Naive thymus-derived CD4-positive, alpha-beta T cell (primary cell): ENCODE results near the gene ACTL10. TPM values are rescaled to one million over a fixed set of nuclear protein-coding genes. Genes with fewer than 3 reads are reported as not detected.

Experiments used
- polyA plus RNA-seq, 2 donors: library from polyadenylated mRNA; unstranded; fragments of 300-500 nt; fragmentation: Illumina TruSeq; gene quantifications; one replicate each; pipeline ENCODE4 v1.2.3, GENCODE V29; 2021
- total RNA-seq, 6 experiments: library from RNA in 5 of 6; stranded (reverse) in 5 of 6; gene quantifications; 1 replicate in 5 of 6; 2 replicates in 1 of 6; pipeline ENCODE4 v1.2.3 and lab custom pipeline; 2021 to 2026

The ACTL10 gene
- total and polyA plus RNA-seq, 7 experiments from 2014 or later, result 0.66 to 4.9 (median 3.2) TPM

Other genes with a start within 250 kb of the ACTL10 start
- 1 to 10 TPM; 2.0 to 3.2 (median 2.9) TPM for gene SNTA1, start 223.2 kb upstream of the ACTL10 start, total RNA-seq
- 1 to 10 TPM; 4.3 to 7.2 TPM for gene SNTA1, start 223.2 kb upstream of the ACTL10 start, polyA plus RNA-seq
- gene CBFA2T2, start 176.8 kb upstream of the ACTL10 start, total RNA-seq, result 10 to 100 TPM; 24.6 to 37.8 (median 27.2) TPM
- 10 to 100 TPM; 13.5 to 21.6 TPM for gene CBFA2T2, start 176.8 kb upstream of the ACTL10 start, polyA plus RNA-seq
- gene C20orf144, start 4.6 kb upstream of the ACTL10 start, total RNA-seq, result under 1 TPM in 4 of 5 experiments, not detected in 1; 0.17 to 0.79 (median 0.30) TPM
- gene C20orf144, start 4.6 kb upstream of the ACTL10 start, polyA plus RNA-seq, result under 1 TPM in 1 of 2 donors, not detected in 1; 0.20 TPM
- gene NECAB3, start 7.5 kb downstream of the ACTL10 start, total RNA-seq, result 10 to 100 TPM; 10.8 to 46.8 (median 16.3) TPM
- gene NECAB3, start 7.5 kb downstream of the ACTL10 start, polyA plus RNA-seq, result 1 to 10 TPM; 2.3 to 2.7 TPM
- gene E2F1, start 19.4 kb downstream of the ACTL10 start, total RNA-seq, result 10 to 100 TPM in 1 of 5 experiments, 1 to 10 TPM in 3, under 1 TPM in 1; 0.98 to 61.6 (median 1.6) TPM
- under 1 TPM in 1 of 2 donors, not detected in 1; 0.46 TPM for gene E2F1, start 19.4 kb downstream of the ACTL10 start, polyA plus RNA-seq
- gene PXMP4, start 53.4 kb downstream of the ACTL10 start, total RNA-seq, result 10 to 100 TPM in 3 of 5 experiments, 1 to 10 TPM in 2; 4.5 to 14.3 (median 10.1) TPM
- 10 to 100 TPM in 1 of 2 donors, 1 to 10 TPM in 1; 9.1 to 18.7 TPM for gene PXMP4, start 53.4 kb downstream of the ACTL10 start, polyA plus RNA-seq
- gene ZNF341, start 65.1 kb downstream of the ACTL10 start, total RNA-seq, result 1 to 10 TPM; 3.5 to 6.1 (median 5.5) TPM
- gene ZNF341, start 65.1 kb downstream of the ACTL10 start, polyA plus RNA-seq, result 1 to 10 TPM; 1.5 to 3.4 TPM
- gene CHMP4B, start 144.4 kb downstream of the ACTL10 start, total RNA-seq, result 10 to 100 TPM; 47.5 to 80.8 (median 54.4) TPM
- gene CHMP4B, start 144.4 kb downstream of the ACTL10 start, polyA plus RNA-seq, result 1 to 10 TPM; 4.9 to 5.2 TPM